PC-3 (cell line): ENCODE results near the gene RBM14. TPM values are rescaled to one million over a fixed set of nuclear protein-coding genes. Genes with fewer than 3 reads are reported as not detected.

Source experiments
- ATAC-seq: fragments of 200-7000 bp; cut with Tn5 transposase; 2 replicates; pipeline ENCODE4 v1.9.1; 2020; ENCODE audit warnings: mild to moderate bottlenecking, moderate library complexity
- BruUV-seq: library from RNA; stranded (reverse); fragments of 400-500 nt; replicated peaks from 2 replicates; lab custom pipeline; 2021; lab: Mats Ljungman, UMichigan
- CTCF ChIA-PET: fragments of 300-600 bp; sonication (Branson Sonifier 250); formaldehyde crosslinking; loops from one replicate; lab custom pipeline; 2022; ENCODE audit warnings: antibody characterized with exemption; lab: Charles Lee
- POLR2A ChIA-PET: fragments of 300-600 bp; sonication (Branson Sonifier 250); formaldehyde crosslinking; loops from one replicate; lab custom pipeline; 2022; ENCODE audit warnings: antibody characterized with exemption; ENCODE audit not compliant: unreplicated experiment; lab: Charles Lee
- DNase-seq: peaks from one replicate; pipeline ENCODE4 v3.0.0-alpha.2; 2015
- H2AFZ ChIP-seq: fragments of 300-600 bp; sonication (generic); 2 replicates; pipeline ENCODE4 v1.6.0; 2016; ENCODE audit warnings: antibody characterized with exemption, low read length
- H3F3A ChIP-seq: fragments of 300-600 bp; sonication (generic); one replicate; pipeline ENCODE4 v1.6.0; 2017; ENCODE audit warnings: antibody characterized with exemption, low read length, control low read depth, mild to moderate bottlenecking; ENCODE audit not compliant: unreplicated experiment
- H3K27ac ChIP-seq: fragments of 300-600 bp; sonication (generic); 2 replicates; pipeline ENCODE4 v1.5.1; 2016; ENCODE audit warnings: mild to moderate bottlenecking, low read length
- H3K27me3 ChIP-seq: fragments of 300-600 bp; sonication (generic); 2 replicates; pipeline ENCODE4 v1.6.1; 2016; ENCODE audit warnings: low read length, mixed read lengths
- H3K36me3 ChIP-seq: fragments of 300-600 bp; sonication (generic); 2 replicates; pipeline ENCODE4 v1.6.1; 2016; ENCODE audit warnings: low read depth, mixed run types, low read length, mixed read lengths
- H3K4me1 ChIP-seq: fragments of 300-600 bp; sonication (generic); 2 replicates; pipeline ENCODE4 v1.5.1; 2016; ENCODE audit warnings: low read length; ENCODE audit not compliant: insufficient read depth
- H3K4me2 ChIP-seq: fragments of 300-600 bp; sonication (generic); 2 replicates; pipeline ENCODE4 v1.6.0; 2016; ENCODE audit warnings: low read length
- H3K4me3 ChIP-seq: fragments of 300-600 bp; sonication (generic); 2 replicates; pipeline ENCODE4 v1.5.1; 2016; ENCODE audit warnings: mild to moderate bottlenecking, low read length, mixed read lengths
- H3K79me2 ChIP-seq: fragments of 300-600 bp; sonication (generic); 2 replicates; pipeline ENCODE4 v1.6.1; 2017; ENCODE audit warnings: low read length, mixed read lengths
- H3K9ac ChIP-seq: fragments of 300-600 bp; sonication (generic); 2 replicates; pipeline ENCODE4 v1.6.0; 2016; ENCODE audit warnings: mild to moderate bottlenecking, low read length
- H3K9me2 ChIP-seq: fragments of 300-600 bp; sonication (generic); replicated peaks from 2 replicates; pipeline ENCODE4 v1.6.1; 2016; ENCODE audit warnings: mixed run types, low read length, mixed read lengths
- H3K9me3 ChIP-seq: fragments of 300-600 bp; sonication (generic); 2 replicates; pipeline ENCODE4 v1.6.1; 2016; ENCODE audit warnings: low read length, mixed read lengths
- H4K20me1 ChIP-seq: fragments of 300-600 bp; sonication (generic); 2 replicates; pipeline ENCODE4 v1.6.1; 2016; ENCODE audit warnings: low read length, mixed read lengths
- CTCF ChIP-seq: fragments of 300-600 bp; sonication (generic); conservative IDR thresholded peaks from 2 replicates; pipeline ENCODE4 v1.5.1; 2017; ENCODE audit warnings: antibody characterized with exemption, low read depth, mild to moderate bottlenecking, low read length
- EZH2 ChIP-seq: fragments of 300-600 bp; sonication (generic); IDR thresholded peaks from one replicate; pipeline ENCODE4 v1.6.1; 2017; ENCODE audit warnings: antibody characterized with exemption, mild to moderate bottlenecking, low read length; ENCODE audit not compliant: unreplicated experiment
- EZH2phosphoT487 ChIP-seq: fragments of 300-600 bp; sonication (generic); IDR thresholded peaks from 2 replicates; pipeline ENCODE4 v1.6.1; 2018; ENCODE audit warnings: mild to moderate bottlenecking, antibody characterized with exemption, low read length, borderline replicate concordance
- intact Hi-C: fragments of 100-400 bp; cut with micrococcal nuclease; formaldehyde crosslinking; loops from 2 replicates; pipeline ENCODE4 v1.9.0; 2023
- total RNA-seq: library from RNA; depleted of rRNA; stranded (reverse); fragments of >200 nt; gene quantifications from 2 replicates; pipeline ENCODE4 v1.2.3, GENCODE V29; 2014

RBM14 gene
- total RNA-seq, 1 experiment from 2014 or later = 79.3 TPM

GRCh38 chr11:66570079-66570849, 46.2 kb upstream of the RBM14 start:
- no peak for ATAC-seq
- Histone ChIP-seq H3K9me2 (no peaks in the 10 kb centered on the region), H3K79me2 (no peaks in the 10 kb centered on the region), H3K9me3 (no peaks in the 10 kb centered on the region), H3K4me1 (peaks cover 6% of the 10 kb centered on the region; the same call in 1 of the 2 replicates), H3K4me2 (no peak overlapping the region), H3K4me3 (no peak overlapping the region), H3K9ac (no peak overlapping the region), H3K36me3 (no peaks in the 10 kb centered on the region), H3K27me3 (no peaks in the 10 kb centered on the region), H2AFZ (no peak overlapping the region), H4K20me1 (no peaks in the 10 kb centered on the region), H3K27ac (no peak overlapping the region), H3F3A (no peaks in the 10 kb centered on the region)
- DNase-seq = no peak
- intact Hi-C loops = no loop called here
- ChIA-PET CTCF (no interaction called here), POLR2A (no interaction called here)
- TF ChIP-seq CTCF = no peak
- TF ChIP-seq EZH2phosphoT487 = no peak
- no peak for TF ChIP-seq EZH2
- BruUV-seq = no TSS peak

- Histone ChIP-seq H3K4me2 (no peak overlapping the region), H3K9ac (no peak overlapping the region), H3K4me3 (no peak overlapping the region), H3K79me2 (no peaks in the 10 kb centered on the region), H4K20me1 (no peaks in the 10 kb centered on the region), H3K9me3 (no peaks in the 10 kb centered on the region), H2AFZ (no peak overlapping the region), H3K4me1 (peaks cover 6% of the 10 kb centered on the region; the same call in 1 of the 2 replicates), H3K27me3 (no peaks in the 10 kb centered on the region), H3K27ac (no peak overlapping the region), H3K9me2 (no peaks in the 10 kb centered on the region), H3F3A (no peaks in the 10 kb centered on the region), H3K36me3 (no peaks in the 10 kb centered on the region)
- no peak for ATAC-seq
- intact Hi-C loops = no loop called here
- POLR2A ChIA-PET = no interaction called here
- no TSS peak for BruUV-seq
- DNase-seq = no peak
- CTCF ChIA-PET = no interaction called here
- TF ChIP-seq EZH2 (no peak), EZH2phosphoT487 (no peak), CTCF (no peak)
These were observed 45.6 kb upstream of the RBM14 start for GRCh38 chr11:66570850-66571180.

GRCh38 chr11:66579017-66579606, 37.3 kb upstream of the RBM14 start:
- peak; percentile 90 for TF ChIP-seq CTCF
- TF ChIP-seq EZH2phosphoT487 = no peak
- TF ChIP-seq EZH2 = no peak
- Histone ChIP-seq H4K20me1 (no peaks in the 10 kb centered on the region), H3K4me1 (no peaks in the 10 kb centered on the region), H3K9me3 (peaks cover 7% of the 10 kb centered on the region; the same call in 1 of the 2 replicates), H3K9me2 (no peaks in the 10 kb centered on the region), H3F3A (no peaks in the 10 kb centered on the region), H3K4me2 (peak overlapping the region; percentile 7; the same call in 1 of the 2 replicates), H3K79me2 (no peaks in the 10 kb centered on the region), H3K36me3 (no peaks in the 10 kb centered on the region), H2AFZ (peak overlapping the region; percentile 50; the same call in 1 of the 2 replicates), H3K27ac (no peak overlapping the region), H3K27me3 (no peaks in the 10 kb centered on the region), H3K9ac (no peak overlapping the region), H3K4me3 (no peak overlapping the region)
- ChIA-PET CTCF (interaction anchor here (0.7 kb wide), 1 partner anchor 28 kb away, joined by 5 read pairs; no protein-coding TSS in a partner anchor), POLR2A (no interaction called here)
- BruUV-seq = no TSS peak
- peak; percentile 74 for DNase-seq
- ATAC-seq = peak; percentile 82
- intact Hi-C loops = loop anchor here (2.0 kb wide), 1 partner anchor 100 kb away; no protein-coding TSS in a partner anchor
